Measurements from ENCODE around the gene BBS2.

DNA sequence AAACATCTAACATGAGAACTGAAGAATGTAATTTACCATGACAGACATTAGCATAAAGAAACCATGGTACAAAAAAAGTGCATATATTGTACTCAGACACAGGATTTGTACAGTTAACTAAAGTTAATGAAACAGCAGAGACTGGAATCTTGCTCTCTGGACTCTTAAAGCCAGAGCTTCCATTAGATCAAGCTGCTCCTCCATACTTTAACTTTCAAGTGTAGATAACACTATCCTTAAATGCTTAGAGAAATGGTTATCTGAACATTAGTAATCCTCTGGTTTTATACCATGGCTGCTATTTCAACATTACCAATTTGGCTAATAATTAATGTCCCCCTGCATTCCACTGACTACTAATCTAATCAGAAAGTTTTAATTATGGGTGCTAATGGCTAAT lies 71.8 kb downstream of the BBS2 start:
- TF ChIP-seq, protein P1, sequence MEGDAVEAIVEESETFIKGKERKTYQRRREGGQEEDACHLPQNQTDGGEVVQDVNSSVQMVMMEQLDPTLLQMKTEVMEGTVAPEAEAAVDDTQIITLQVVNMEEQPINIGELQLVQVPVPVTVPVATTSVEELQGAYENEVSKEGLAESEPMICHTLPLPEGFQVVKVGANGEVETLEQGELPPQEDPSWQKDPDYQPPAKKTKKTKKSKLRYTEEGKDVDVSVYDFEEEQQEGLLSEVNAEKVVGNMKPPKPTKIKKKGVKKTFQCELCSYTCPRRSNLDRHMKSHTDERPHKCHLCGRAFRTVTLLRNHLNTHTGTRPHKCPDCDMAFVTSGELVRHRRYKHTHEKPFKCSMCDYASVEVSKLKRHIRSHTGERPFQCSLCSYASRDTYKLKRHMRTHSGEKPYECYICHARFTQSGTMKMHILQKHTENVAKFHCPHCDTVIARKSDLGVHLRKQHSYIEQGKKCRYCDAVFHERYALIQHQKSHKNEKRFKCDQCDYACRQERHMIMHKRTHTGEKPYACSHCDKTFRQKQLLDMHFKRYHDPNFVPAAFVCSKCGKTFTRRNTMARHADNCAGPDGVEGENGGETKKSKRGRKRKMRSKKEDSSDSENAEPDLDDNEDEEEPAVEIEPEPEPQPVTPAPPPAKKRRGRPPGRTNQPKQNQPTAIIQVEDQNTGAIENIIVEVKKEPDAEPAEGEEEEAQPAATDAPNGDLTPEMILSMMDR (IDR thresholded peaks at IDR 0.05), result no peak
- no peak for TF ChIP-seq CHD4 (IDR thresholded peaks at IDR 0.05; ENCODE audit: borderline replicate concordance)
- TF ChIP-seq MAZ (IDR thresholded peaks at IDR 0.05; ENCODE audit: borderline replicate concordance, low read depth, low read length), result no peak
- no peak for TF ChIP-seq HOXA7 (CRISPR knock-in tag; IDR thresholded peaks at IDR 0.05)
- no peak for TF ChIP-seq E2F6 (IDR thresholded peaks at IDR 0.05; ENCODE audit: borderline replicate concordance, low read depth)
- TF ChIP-seq CEBPB (IDR thresholded peaks at IDR 0.05), result no peak
- TF ChIP-seq, protein P2, sequence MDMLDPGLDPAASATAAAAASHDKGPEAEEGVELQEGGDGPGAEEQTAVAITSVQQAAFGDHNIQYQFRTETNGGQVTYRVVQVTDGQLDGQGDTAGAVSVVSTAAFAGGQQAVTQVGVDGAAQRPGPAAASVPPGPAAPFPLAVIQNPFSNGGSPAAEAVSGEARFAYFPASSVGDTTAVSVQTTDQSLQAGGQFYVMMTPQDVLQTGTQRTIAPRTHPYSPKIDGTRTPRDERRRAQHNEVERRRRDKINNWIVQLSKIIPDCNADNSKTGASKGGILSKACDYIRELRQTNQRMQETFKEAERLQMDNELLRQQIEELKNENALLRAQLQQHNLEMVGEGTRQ (IDR thresholded peaks at IDR 0.05), result no peak
- TF ChIP-seq POLR2A (IDR thresholded peaks at IDR 0.05; ENCODE audit: low read length), result no peak
- no peak for TF ChIP-seq NR3C1 (IDR thresholded peaks at IDR 0.05)
- no peak for TF ChIP-seq POLR2AphosphoS2 (conservative IDR thresholded peaks at IDR 0.05; ENCODE audit: low read length)
- no peak for TF ChIP-seq CBX2 (IDR thresholded peaks at IDR 0.05; ENCODE audit: borderline replicate concordance, low read depth)
- no peak for TF ChIP-seq RCOR1 (IDR thresholded peaks at IDR 0.05; ENCODE audit: low read depth, low read length)
- TF ChIP-seq JUNB (IDR thresholded peaks at IDR 0.05), result no peak

Measured in A549 (cell line).